ENCODE results near the gene DAAM1.
A peak's percentile ranks its signal among the peaks of the same experiment; 100 is the strongest.

Gene DAAM1

GRCh38 chr14:59336706-59337105 lies 148.2 kb downstream of the DAAM1 start:
- H3K27me3 ChIP-seq (ENCODE audit: insufficient read depth, low read length): no peaks in the 10 kb centered on the region
- peak overlapping the region; percentile 52 for H3K27ac ChIP-seq (ENCODE audit: low read depth, low read length)
- peaks cover 20% of the 10 kb centered on the region for H3K36me3 ChIP-seq (ENCODE audit: insufficient read depth, low read length)
- H3K4me3 ChIP-seq (ENCODE audit: low read depth, low read length): no peak overlapping the region
- H3K79me2 ChIP-seq (ENCODE audit: control insufficient read depth, insufficient read depth, low read length, unreplicated experiment): peaks cover 3% of the 10 kb centered on the region
- no peak overlapping the region for H2AFZ ChIP-seq (ENCODE audit: low read length, unreplicated experiment)
- H3K4me1 ChIP-seq (ENCODE audit: control insufficient read depth, insufficient read depth, low read length, unreplicated experiment): peaks cover 50% of the 10 kb centered on the region

DNA sequence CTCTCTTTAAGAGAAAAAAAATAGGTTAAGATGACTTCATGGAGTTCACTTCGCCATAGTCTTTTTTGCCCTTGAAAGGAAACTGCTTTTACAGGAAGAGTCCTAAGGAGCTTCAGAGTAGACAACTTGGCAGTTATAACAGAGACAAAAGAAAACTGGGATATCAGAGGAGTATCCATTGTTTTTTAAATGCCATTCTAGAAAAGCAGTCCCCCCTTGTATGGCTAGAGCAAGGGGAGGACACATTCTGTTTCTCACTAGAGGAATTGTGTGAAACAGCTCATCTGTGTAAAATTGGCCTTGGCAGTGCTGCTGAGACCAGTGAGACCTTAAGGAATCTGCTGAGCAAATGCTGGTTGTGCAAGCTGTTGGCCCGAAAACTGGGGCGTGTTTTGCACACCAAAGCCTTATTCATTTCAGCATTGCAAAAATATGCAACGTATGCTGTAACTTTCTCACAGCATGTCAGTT lies 148.7 kb downstream of the DAAM1 start:
- Histone ChIP-seq H3K79me2 (ENCODE audit: control insufficient read depth, insufficient read depth, low read length, unreplicated experiment) (peaks cover 3% of the 10 kb centered on the region), H3K4me1 (ENCODE audit: control insufficient read depth, insufficient read depth, low read length, unreplicated experiment) (peaks cover 48% of the 10 kb centered on the region), H2AFZ (ENCODE audit: low read length, unreplicated experiment) (no peak overlapping the region), H3K27ac (ENCODE audit: low read depth, low read length) (peak overlapping the region; percentile 52), H3K4me3 (ENCODE audit: low read depth, low read length) (no peak overlapping the region), H3K36me3 (ENCODE audit: insufficient read depth, low read length) (peaks cover 20% of the 10 kb centered on the region), H3K27me3 (ENCODE audit: insufficient read depth, low read length) (no peaks in the 10 kb centered on the region)

DNA sequence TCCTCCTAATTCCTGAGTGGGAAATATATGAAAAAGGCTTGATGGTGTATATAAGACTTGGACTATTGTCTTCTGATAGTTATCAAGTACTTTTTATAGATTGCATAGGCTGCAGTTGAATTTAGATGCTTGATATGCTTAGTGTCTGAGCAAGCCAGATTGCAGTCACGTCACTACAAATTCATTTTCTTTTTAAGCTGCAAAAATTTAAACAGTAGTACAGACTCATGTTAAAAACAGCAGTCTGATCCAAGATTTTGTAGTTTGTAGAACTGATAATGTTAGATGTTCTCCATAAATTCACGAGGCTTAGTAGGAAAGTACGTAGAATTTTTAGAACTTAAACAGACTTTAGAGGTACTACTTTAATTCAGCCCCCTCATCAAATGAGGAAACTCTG lies 150.3 kb downstream of the DAAM1 start:
- H3K27me3 ChIP-seq (ENCODE audit: insufficient read depth, low read length): no peaks in the 10 kb centered on the region
- H3K36me3 ChIP-seq (ENCODE audit: insufficient read depth, low read length): peaks cover 20% of the 10 kb centered on the region
- no peak overlapping the region for H3K4me3 ChIP-seq (ENCODE audit: low read depth, low read length)
- H3K27ac ChIP-seq (ENCODE audit: low read depth, low read length): no peak overlapping the region
- H2AFZ ChIP-seq (ENCODE audit: low read length, unreplicated experiment): no peak overlapping the region
- peaks cover 39% of the 10 kb centered on the region for H3K4me1 ChIP-seq (ENCODE audit: control insufficient read depth, insufficient read depth, low read length, unreplicated experiment)
- peaks cover 3% of the 10 kb centered on the region for H3K79me2 ChIP-seq (ENCODE audit: control insufficient read depth, insufficient read depth, low read length, unreplicated experiment)

GRCh38 chr14:59339524-59340330 lies 151.3 kb downstream of the DAAM1 start:
- Histone ChIP-seq H3K4me3 (ENCODE audit: low read depth, low read length) (no peak overlapping the region), H3K27me3 (ENCODE audit: insufficient read depth, low read length) (no peaks in the 10 kb centered on the region), H3K27ac (ENCODE audit: low read depth, low read length) (no peak overlapping the region), H3K79me2 (ENCODE audit: control insufficient read depth, insufficient read depth, low read length, unreplicated experiment) (no peaks in the 10 kb centered on the region), H3K4me1 (ENCODE audit: control insufficient read depth, insufficient read depth, low read length, unreplicated experiment) (peaks cover 30% of the 10 kb centered on the region), H3K36me3 (ENCODE audit: insufficient read depth, low read length) (peaks cover 16% of the 10 kb centered on the region), H2AFZ (ENCODE audit: low read length, unreplicated experiment) (no peak overlapping the region)

GRCh38 chr14:59341858-59342477 lies 153.5 kb downstream of the DAAM1 start:
- H3K79me2 ChIP-seq (ENCODE audit: control insufficient read depth, insufficient read depth, low read length, unreplicated experiment): no peaks in the 10 kb centered on the region
- peaks cover 22% of the 10 kb centered on the region for H3K36me3 ChIP-seq (ENCODE audit: insufficient read depth, low read length)
- peaks cover 13% of the 10 kb centered on the region for H3K4me1 ChIP-seq (ENCODE audit: control insufficient read depth, insufficient read depth, low read length, unreplicated experiment)
- no peaks in the 10 kb centered on the region for H3K27me3 ChIP-seq (ENCODE audit: insufficient read depth, low read length)
- H2AFZ ChIP-seq (ENCODE audit: low read length, unreplicated experiment): no peak overlapping the region
- H3K27ac ChIP-seq (ENCODE audit: low read depth, low read length): no peak overlapping the region
- no peak overlapping the region for H3K4me3 ChIP-seq (ENCODE audit: low read depth, low read length)

DNA sequence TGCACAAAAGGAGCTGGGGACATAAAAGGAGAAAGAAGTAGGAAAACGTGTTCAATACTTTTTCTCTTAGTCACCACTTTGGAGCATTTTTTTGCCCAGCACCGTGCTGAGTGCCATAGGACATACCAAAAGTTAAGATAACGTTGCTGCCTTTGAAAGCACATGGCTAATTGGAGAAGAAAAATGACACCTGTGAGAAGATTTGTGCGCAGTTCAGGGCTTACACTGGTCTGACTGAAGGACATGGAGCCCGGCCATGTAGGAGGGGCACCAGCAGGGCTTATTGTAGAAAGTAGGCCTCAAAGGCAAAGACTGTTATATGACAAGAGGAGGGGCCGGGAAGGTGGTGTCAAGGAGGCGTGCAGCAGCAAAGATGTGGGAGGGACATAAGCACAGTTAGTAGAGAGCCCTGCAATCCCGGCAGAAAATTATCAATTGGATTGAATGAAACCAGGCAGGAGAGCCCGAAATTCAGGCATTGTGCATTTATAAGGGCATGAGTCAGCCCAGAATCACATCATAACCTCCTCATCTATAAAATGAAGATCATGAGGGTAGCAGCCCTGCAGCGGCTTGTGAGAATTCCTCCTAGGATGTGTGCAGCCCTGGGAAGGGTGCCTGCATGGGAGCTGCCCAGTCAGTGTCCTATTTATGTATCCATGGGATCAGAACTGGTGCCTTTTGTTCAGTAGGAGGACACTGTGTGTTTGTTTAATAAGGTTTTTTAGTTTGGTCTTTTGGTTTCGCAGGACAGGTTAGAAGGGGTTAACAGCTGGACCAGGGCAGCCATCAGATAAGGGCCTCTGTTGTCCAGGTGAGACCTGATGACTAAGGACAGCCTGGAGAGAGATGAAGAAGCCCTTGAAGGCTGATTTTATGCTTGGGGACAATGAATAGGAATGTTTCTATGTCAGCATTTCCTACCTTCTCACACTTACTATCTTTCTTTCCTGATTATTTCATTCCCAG lies 154.3 kb downstream of the DAAM1 start:
- H3K4me1 ChIP-seq (ENCODE audit: control insufficient read depth, insufficient read depth, low read length, unreplicated experiment): peaks cover 6% of the 10 kb centered on the region
- no peak overlapping the region for H3K4me3 ChIP-seq (ENCODE audit: low read depth, low read length)
- peaks cover 25% of the 10 kb centered on the region for H3K36me3 ChIP-seq (ENCODE audit: insufficient read depth, low read length)
- no peak overlapping the region for H3K27ac ChIP-seq (ENCODE audit: low read depth, low read length)
- H3K79me2 ChIP-seq (ENCODE audit: control insufficient read depth, insufficient read depth, low read length, unreplicated experiment): no peaks in the 10 kb centered on the region
- no peaks in the 10 kb centered on the region for H3K27me3 ChIP-seq (ENCODE audit: insufficient read depth, low read length)
- no peak overlapping the region for H2AFZ ChIP-seq (ENCODE audit: low read length, unreplicated experiment)

GRCh38 chr14:59343585-59343984 lies 155.1 kb downstream of the DAAM1 start:
- H3K4me1 ChIP-seq (ENCODE audit: control insufficient read depth, insufficient read depth, low read length, unreplicated experiment): peaks cover 6% of the 10 kb centered on the region
- no peaks in the 10 kb centered on the region for H3K79me2 ChIP-seq (ENCODE audit: control insufficient read depth, insufficient read depth, low read length, unreplicated experiment)
- H3K27me3 ChIP-seq (ENCODE audit: insufficient read depth, low read length): no peaks in the 10 kb centered on the region
- no peak overlapping the region for H2AFZ ChIP-seq (ENCODE audit: low read length, unreplicated experiment)
- H3K36me3 ChIP-seq (ENCODE audit: insufficient read depth, low read length): peaks cover 25% of the 10 kb centered on the region
- H3K4me3 ChIP-seq (ENCODE audit: low read depth, low read length): no peak overlapping the region
- H3K27ac ChIP-seq (ENCODE audit: low read depth, low read length): no peak overlapping the region

GRCh38 chr14:59344016-59344415 lies 155.5 kb downstream of the DAAM1 start:
- peaks cover 6% of the 10 kb centered on the region for H3K4me1 ChIP-seq (ENCODE audit: control insufficient read depth, insufficient read depth, low read length, unreplicated experiment)

DNA sequence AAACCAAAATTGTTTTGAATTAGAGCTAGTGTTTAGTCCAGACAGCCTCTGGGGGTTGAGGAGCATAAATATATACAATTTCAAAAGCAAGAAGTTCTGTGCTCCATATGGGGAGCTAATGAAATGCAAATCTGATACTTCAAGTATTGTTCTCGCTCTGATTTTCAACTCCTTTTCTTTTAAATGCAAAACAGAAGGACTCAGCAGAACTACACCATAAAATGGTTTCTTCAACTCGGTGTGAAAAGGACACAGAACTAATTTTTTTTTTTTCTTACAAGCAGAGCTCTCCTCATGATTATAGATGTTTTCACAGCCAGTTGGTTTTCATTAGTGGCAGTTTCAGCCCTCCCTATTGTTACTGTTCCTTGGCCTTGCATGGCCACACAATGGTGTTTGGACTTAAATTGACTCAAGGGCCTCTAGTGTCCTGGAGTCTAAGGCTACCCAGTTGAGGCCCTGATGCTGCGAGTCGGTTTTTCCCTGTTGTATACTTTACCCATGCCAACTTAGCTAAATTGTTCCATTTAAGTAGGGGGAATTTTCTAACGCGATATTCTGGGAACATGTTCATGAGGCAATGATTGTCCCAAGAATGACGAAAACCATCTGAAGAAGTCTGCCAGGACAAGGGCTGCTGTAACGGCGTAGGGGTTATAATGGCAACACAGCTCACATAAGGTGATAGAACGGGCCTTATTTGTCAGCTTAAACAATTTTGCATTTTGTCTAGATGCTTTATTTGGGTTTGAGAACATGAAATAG lies 156.4 kb downstream of the DAAM1 start:
- Histone ChIP-seq H3K27ac (ENCODE audit: low read depth, low read length) (no peak overlapping the region), H3K79me2 (ENCODE audit: control insufficient read depth, insufficient read depth, low read length, unreplicated experiment) (no peaks in the 10 kb centered on the region), H3K36me3 (ENCODE audit: insufficient read depth, low read length) (peaks cover 18% of the 10 kb centered on the region), H2AFZ (ENCODE audit: low read length, unreplicated experiment) (no peak overlapping the region), H3K27me3 (ENCODE audit: insufficient read depth, low read length) (no peaks in the 10 kb centered on the region), H3K4me3 (ENCODE audit: low read depth, low read length) (no peak overlapping the region), H3K4me1 (ENCODE audit: control insufficient read depth, insufficient read depth, low read length, unreplicated experiment) (peaks cover 6% of the 10 kb centered on the region)

More at GRCh38 chr14:59344016-59344415, 155.5 kb downstream of the DAAM1 start:
- Histone ChIP-seq H2AFZ (ENCODE audit: low read length, unreplicated experiment) (no peak overlapping the region), H3K4me3 (ENCODE audit: low read depth, low read length) (no peak overlapping the region), H3K79me2 (ENCODE audit: control insufficient read depth, insufficient read depth, low read length, unreplicated experiment) (no peaks in the 10 kb centered on the region), H3K36me3 (ENCODE audit: insufficient read depth, low read length) (peaks cover 24% of the 10 kb centered on the region), H3K27ac (ENCODE audit: low read depth, low read length) (no peak overlapping the region), H3K27me3 (ENCODE audit: insufficient read depth, low read length) (no peaks in the 10 kb centered on the region)

DNA sequence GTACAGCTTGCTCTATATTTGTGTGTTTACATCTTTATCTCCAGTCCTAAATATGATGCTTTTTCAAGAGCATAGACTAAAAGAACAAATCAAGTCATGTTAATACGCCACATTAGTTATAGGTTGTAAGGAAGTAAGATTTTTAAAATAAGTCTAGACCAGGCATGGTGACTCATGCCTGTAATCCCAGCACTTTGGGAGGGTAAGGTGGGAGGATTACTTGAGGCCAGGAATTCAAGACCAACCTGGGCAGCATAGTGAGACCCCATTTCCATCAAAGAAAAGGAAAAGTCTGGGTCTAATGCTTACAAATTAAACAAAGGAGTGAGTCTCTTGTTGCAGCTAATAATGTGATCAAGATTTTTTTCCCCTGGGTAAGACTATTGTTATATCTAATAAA lies 157.9 kb downstream of the DAAM1 start:
- H3K36me3 ChIP-seq (ENCODE audit: insufficient read depth, low read length): peaks cover 9% of the 10 kb centered on the region; the same call in 1 of the 2 replicates
- H3K27me3 ChIP-seq (ENCODE audit: insufficient read depth, low read length): no peaks in the 10 kb centered on the region
- no peak overlapping the region for H3K27ac ChIP-seq (ENCODE audit: low read depth, low read length)
- no peak overlapping the region for H2AFZ ChIP-seq (ENCODE audit: low read length, unreplicated experiment)
- no peaks in the 10 kb centered on the region for H3K79me2 ChIP-seq (ENCODE audit: control insufficient read depth, insufficient read depth, low read length, unreplicated experiment)
- H3K4me1 ChIP-seq (ENCODE audit: control insufficient read depth, insufficient read depth, low read length, unreplicated experiment): peaks cover 6% of the 10 kb centered on the region
- H3K4me3 ChIP-seq (ENCODE audit: low read depth, low read length): no peak overlapping the region
